Fibroblast of mammary gland (primary cell): ENCODE measurements around the gene ITPK1.

ENCODE experiments used
- DNase-seq: peaks from one replicate; pipeline ENCODE4 v3.0.0-alpha.2; 2010; ENCODE audit warnings: low read depth
- H3K4me3 ChIP-seq: 2 replicates; pipeline ENCODE4 v1.5.1; 2011; ENCODE audit warnings: low read depth, mild to moderate bottlenecking, low read length, moderate library complexity; ENCODE audit not compliant: control insufficient read depth
- TF ChIP-seq, protein P1 (sequence below): conservative IDR thresholded peaks from 2 replicates; pipeline ENCODE4 v1.5.1; 2011; ENCODE audit warnings: low read depth, low read length, inconsistent platforms; ENCODE audit not compliant: control insufficient read depth, insufficient read depth

The ITPK1 gene

DNA sequence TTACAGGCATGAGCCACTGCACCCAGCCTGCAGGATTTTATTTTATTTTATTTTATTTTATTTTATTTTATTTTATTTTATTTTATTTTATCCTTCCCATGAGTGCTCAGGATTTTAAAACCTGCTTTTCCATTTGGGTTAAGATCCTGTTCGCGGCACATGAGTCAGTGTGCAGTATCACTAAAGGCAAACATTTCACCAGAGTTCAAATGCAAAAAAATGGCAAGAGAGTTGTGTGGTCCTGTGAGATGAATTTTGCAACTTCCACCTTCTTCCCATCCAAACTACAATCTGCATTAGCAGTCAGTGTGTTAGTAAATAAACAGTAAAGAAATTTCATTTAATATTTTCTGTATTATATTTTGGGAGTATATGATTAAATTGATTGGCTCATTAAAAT is 39.9 kb upstream of the ITPK1 start:
- DNase-seq, result no peak
- TF ChIP-seq, protein P1, sequence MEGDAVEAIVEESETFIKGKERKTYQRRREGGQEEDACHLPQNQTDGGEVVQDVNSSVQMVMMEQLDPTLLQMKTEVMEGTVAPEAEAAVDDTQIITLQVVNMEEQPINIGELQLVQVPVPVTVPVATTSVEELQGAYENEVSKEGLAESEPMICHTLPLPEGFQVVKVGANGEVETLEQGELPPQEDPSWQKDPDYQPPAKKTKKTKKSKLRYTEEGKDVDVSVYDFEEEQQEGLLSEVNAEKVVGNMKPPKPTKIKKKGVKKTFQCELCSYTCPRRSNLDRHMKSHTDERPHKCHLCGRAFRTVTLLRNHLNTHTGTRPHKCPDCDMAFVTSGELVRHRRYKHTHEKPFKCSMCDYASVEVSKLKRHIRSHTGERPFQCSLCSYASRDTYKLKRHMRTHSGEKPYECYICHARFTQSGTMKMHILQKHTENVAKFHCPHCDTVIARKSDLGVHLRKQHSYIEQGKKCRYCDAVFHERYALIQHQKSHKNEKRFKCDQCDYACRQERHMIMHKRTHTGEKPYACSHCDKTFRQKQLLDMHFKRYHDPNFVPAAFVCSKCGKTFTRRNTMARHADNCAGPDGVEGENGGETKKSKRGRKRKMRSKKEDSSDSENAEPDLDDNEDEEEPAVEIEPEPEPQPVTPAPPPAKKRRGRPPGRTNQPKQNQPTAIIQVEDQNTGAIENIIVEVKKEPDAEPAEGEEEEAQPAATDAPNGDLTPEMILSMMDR, result no peak
- no peak overlapping the region for H3K4me3 ChIP-seq

- no peak overlapping the region for H3K4me3 ChIP-seq
- no peak for DNase-seq
- TF ChIP-seq, protein P1, result no peak
These were observed 37.4 kb upstream of the ITPK1 start for GRCh38 chr14:93153121-93153520.

DNA sequence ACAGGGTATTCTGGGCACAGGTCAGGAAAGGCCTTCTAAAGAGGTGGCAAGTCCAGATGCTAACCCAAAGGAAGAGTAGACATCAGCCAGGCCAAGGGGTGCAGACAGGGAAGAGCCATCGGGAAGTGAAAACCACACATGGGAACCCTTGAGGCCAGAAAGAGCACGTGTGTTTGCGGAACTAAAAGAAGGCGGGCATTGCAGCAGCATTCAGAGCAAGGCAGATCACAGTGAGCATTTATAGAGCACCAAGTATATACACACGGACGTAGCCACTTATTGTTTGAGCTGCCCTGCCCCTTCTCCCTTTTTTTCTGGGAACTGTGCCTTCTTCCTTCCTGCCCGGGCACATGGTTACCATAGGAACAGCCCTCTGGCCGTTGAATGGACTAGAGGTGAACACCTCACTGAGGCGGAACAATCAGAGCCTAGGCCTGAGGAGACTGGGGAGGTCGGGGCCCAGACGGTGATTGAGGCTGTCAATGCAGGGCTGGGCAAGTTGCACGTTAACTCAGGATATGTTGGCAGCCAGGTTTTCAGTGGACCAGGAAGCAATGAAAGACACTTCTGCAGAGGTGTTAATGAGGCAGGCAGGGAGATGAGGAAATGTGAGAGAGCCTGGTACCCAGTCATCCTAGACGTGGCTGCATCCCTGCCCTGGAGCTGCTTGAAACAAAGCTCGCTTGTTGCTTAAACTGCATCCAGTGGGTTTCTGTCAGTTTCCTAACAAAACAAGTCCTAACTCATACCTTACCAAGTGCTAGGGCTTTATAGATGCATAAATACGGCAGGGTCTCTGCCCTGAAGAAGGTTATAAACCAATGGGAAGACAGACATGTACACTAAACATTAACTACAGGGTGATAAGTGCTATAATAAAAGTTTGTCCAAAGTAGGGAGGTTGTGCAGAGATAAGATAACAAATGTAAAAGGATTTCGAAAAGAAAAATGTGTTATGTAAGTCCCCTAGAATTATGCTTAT is 34.8 kb upstream of the ITPK1 start:
- TF ChIP-seq, protein P1, result no peak
- no peak overlapping the region for H3K4me3 ChIP-seq
- no peak for DNase-seq

DNA sequence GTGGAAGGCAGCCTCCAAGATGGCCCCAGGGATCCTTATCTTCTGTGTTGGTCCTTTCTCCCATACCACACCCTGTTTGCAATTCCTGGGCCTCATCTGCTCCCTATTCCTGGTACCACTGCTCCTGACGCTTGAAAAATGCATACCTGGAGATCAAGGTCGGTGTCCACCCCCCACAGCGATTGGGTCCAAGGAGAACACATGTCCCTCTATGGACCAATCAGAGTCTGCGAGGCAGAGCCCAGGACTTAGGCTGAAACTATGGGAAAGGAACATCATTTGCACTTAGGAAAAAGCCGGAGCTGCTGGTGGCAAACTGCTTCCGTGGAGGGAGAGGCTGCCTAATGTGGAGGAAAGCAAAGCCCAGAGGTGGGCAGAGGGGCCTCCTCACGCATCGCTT is 33.3 kb upstream of the ITPK1 start:
- TF ChIP-seq, protein P1, result no peak
- no peak for DNase-seq
- no peak overlapping the region for H3K4me3 ChIP-seq

DNA sequence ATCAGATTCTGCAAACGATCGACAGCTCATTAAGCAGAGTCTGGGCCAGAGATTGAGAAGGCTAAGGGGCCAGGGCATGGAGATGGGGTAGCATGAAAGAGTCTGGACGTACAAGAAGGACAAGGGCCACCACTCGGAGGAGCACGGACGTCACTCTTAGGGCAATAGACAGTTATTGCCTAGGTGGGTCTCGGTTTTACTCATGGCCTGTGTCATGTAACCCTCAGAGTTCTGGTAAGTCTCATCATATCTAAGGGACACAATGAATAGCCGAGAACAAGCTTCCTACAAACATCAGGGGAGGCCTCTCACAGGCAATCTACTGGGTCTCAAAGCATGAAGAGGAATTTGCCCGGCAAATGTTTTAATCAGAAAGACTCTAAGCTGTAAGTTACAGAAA is 30.4 kb upstream of the ITPK1 start:
- TF ChIP-seq, protein P1, result no peak
- DNase-seq, result no peak
- no peak overlapping the region for H3K4me3 ChIP-seq

GRCh38 chr14:93142854-93143652 is 27.3 kb upstream of the ITPK1 start:
- TF ChIP-seq, protein P1, result no peak
- no peak overlapping the region for H3K4me3 ChIP-seq
- DNase-seq, result no peak
